Neural progenitor cell (in vitro differentiated cells): Measurements from ENCODE around the gene PPID.

Source experiments
- CTCF ChIP-seq: fragments of 200-600 bp; sonication (generic); IDR thresholded peaks from 2 replicates; pipeline ENCODE4 v1.5.1; 2017; ENCODE audit warnings: antibody characterized with exemption, mild to moderate bottlenecking
- EZH2 ChIP-seq: fragments of 200-600 bp; sonication (generic); IDR thresholded peaks from 2 replicates; pipeline ENCODE4 v1.6.1; 2017; ENCODE audit warnings: antibody characterized with exemption, mild to moderate bottlenecking, moderate library complexity
- EZH2phosphoT487 ChIP-seq: fragments of 200-600 bp; sonication (generic); IDR thresholded peaks from 2 replicates; pipeline ENCODE4 v1.6.1; 2017; ENCODE audit warnings: antibody characterized with exemption

- TF ChIP-seq CTCF (no peak), EZH2phosphoT487 (no peak), EZH2 (no peak)
These were observed 41.1 kb downstream of the PPID start for GRCh38 chr4:158682066-158682465.
